ENCODE data around the gene NELL1.

NELL1 gene

GRCh38 chr11:21429401-21429800 is 760.0 kb downstream of the NELL1 start:
- DNase-seq = no peak

GRCh38 chr11:21430537-21430936 is 761.2 kb downstream of the NELL1 start:
- DNase-seq = no peak

- DNase-seq = no peak
Observed at GRCh38 chr11:21446939-21447590, 777.7 kb downstream of the NELL1 start.

GRCh38 chr11:21447871-21448270 is 778.5 kb downstream of the NELL1 start:
- DNase-seq = no peak

- no peak for DNase-seq
Observed at GRCh38 chr11:21456186-21456585, 786.8 kb downstream of the NELL1 start.

GRCh38 chr11:21460082-21460481 is 790.7 kb downstream of the NELL1 start:
- DNase-seq = no peak

GRCh38 chr11:21461701-21462100 is 792.3 kb downstream of the NELL1 start:
- no peak for DNase-seq

GRCh38 chr11:21464601-21465193 is 795.3 kb downstream of the NELL1 start:
- no peak for DNase-seq

- DNase-seq = no peak
Observed at GRCh38 chr11:21465203-21465602, 795.8 kb downstream of the NELL1 start.

GRCh38 chr11:21465920-21466319 is 796.5 kb downstream of the NELL1 start:
- no peak for DNase-seq

- no peak for DNase-seq
Observed at GRCh38 chr11:21470521-21470920, 801.1 kb downstream of the NELL1 start.

- DNase-seq = no peak
Observed at GRCh38 chr11:21472261-21472660, 802.9 kb downstream of the NELL1 start.

GRCh38 chr11:21474529-21474928 is 805.1 kb downstream of the NELL1 start:
- DNase-seq = no peak

GRCh38 chr11:21475276-21475675 is 805.9 kb downstream of the NELL1 start:
- no peak for DNase-seq

- no peak for DNase-seq
Observed at GRCh38 chr11:21476588-21476987, 807.2 kb downstream of the NELL1 start.

GRCh38 chr11:21480240-21480639 is 810.9 kb downstream of the NELL1 start:
- DNase-seq = no peak

GRCh38 chr11:21481255-21481654 is 811.9 kb downstream of the NELL1 start:
- DNase-seq = no peak

- DNase-seq = no peak
Observed at GRCh38 chr11:21484039-21484438, 814.7 kb downstream of the NELL1 start.

GRCh38 chr11:21485006-21485405 is 815.6 kb downstream of the NELL1 start:
- DNase-seq = no peak

- no peak for DNase-seq
Observed at GRCh38 chr11:21485426-21485825, 816.0 kb downstream of the NELL1 start.

GRCh38 chr11:21489416-21490115 is 820.2 kb downstream of the NELL1 start:
- no peak for DNase-seq

- DNase-seq = no peak
Observed at GRCh38 chr11:21492931-21493330, 823.5 kb downstream of the NELL1 start.

- DNase-seq = no peak
Observed at GRCh38 chr11:21494946-21495345, 825.6 kb downstream of the NELL1 start.

GRCh38 chr11:21495879-21496278 is 826.5 kb downstream of the NELL1 start:
- no peak for DNase-seq

Data from central memory CD4-positive, alpha-beta T cell (primary cell).